HFF-Myc (cell line): Measurements from ENCODE around the gene GNAO1.
A peak's percentile ranks its signal among the peaks of the same experiment; 100 is the strongest.

Source experiments
- DNase-seq: peaks from one replicate; pipeline ENCODE4 v3.0.0-alpha.2; 2011; ENCODE audit warnings: low read depth; ENCODE audit errors: extremely low read depth
- H3K4me3 ChIP-seq: replicated peaks from 2 replicates; pipeline ENCODE4 v1.5.1; 2011; ENCODE audit warnings: low read depth, mild to moderate bottlenecking, control low read depth, low read length
- CTCF ChIP-seq: IDR thresholded peaks from 2 replicates; pipeline ENCODE4 v1.5.1; 2012; ENCODE audit warnings: mild to moderate bottlenecking, low read depth, low read length, control low read depth; ENCODE audit errors: missing control alignments

GNAO1 gene

GRCh38 chr16:56298948-56299596 is 107.8 kb downstream of the GNAO1 start:
- no peak for TF ChIP-seq CTCF
- no peak for DNase-seq

GRCh38 chr16:56300242-56300623 is 108.9 kb downstream of the GNAO1 start:
- TF ChIP-seq CTCF = no peak
- H3K4me3 ChIP-seq = no peak overlapping the region
- no peak for DNase-seq

More at GRCh38 chr16:56298948-56299596, 107.8 kb downstream of the GNAO1 start:
- no peak overlapping the region for H3K4me3 ChIP-seq

GRCh38 chr16:56300891-56301850 is 109.9 kb downstream of the GNAO1 start:
- TF ChIP-seq CTCF = no peak
- peak; percentile 33 for DNase-seq
- H3K4me3 ChIP-seq = no peak overlapping the region

- TF ChIP-seq CTCF = no peak
- H3K4me3 ChIP-seq = no peak overlapping the region
- no peak for DNase-seq
Observed at GRCh38 chr16:56302506-56302905, 111.2 kb downstream of the GNAO1 start.

GRCh38 chr16:56303066-56303715 is 111.9 kb downstream of the GNAO1 start:
- DNase-seq = no peak
- TF ChIP-seq CTCF = no peak
- no peak overlapping the region for H3K4me3 ChIP-seq

- DNase-seq = no peak
- no peak for TF ChIP-seq CTCF
- no peak overlapping the region for H3K4me3 ChIP-seq
Observed at GRCh38 chr16:56303880-56304279, 112.6 kb downstream of the GNAO1 start.
